Measurements from ENCODE around the gene NHLH2. TPM values are rescaled to one million over a fixed set of nuclear protein-coding genes. Genes with fewer than 3 reads are reported as not detected.

Gene NHLH2
- total and polyA plus RNA-seq, 10 of the 15 experiments (the other 5 are each of a cell fraction or from before 2014, with no cell fraction given): 0.01 to 0.08 (median 0.05) TPM; not detected in 6

- ChIA-PET SMC1A (ENCODE audit: uncharacterized antibody, unreplicated experiment) (no interaction called here), RAD21 (ENCODE audit: unreplicated experiment) (no interaction called here), CTCF (no interaction called here), POLR2A (no interaction called here)
- Histone ChIP-seq H4K20me1 (ENCODE audit: control insufficient read depth, insufficient read depth) (no peaks in the 10 kb centered on the region), H3K27ac (ENCODE audit: control insufficient read depth, insufficient read depth) (no peak overlapping the region), H3K4me3 (no peak overlapping the region), H3K27me3 (replicated peaks in 1 of 2; ENCODE audit: control insufficient read depth in 2 of 2, insufficient read depth in 2 of 2, low read length in 1 of 2) (no peaks in the 10 kb centered on the region; a peak in 2 of 4 replicates), H3K4me2 (ENCODE audit: control insufficient read depth, insufficient read depth) (no peak overlapping the region), H3K4me1 (ENCODE audit: control insufficient read depth, insufficient read depth, low read length) (no peaks in the 10 kb centered on the region), H3K36me3 (ENCODE audit: control insufficient read depth in 2 of 2, insufficient read depth in 2 of 2, low read length in 1 of 2) (no peaks in the 10 kb centered on the region), H3K79me2 (ENCODE audit: control insufficient read depth, insufficient read depth, low read length) (no peaks in the 10 kb centered on the region), H3K9me3 (replicated peaks; ENCODE audit: control insufficient read depth, insufficient read depth, low read length) (no peaks in the 10 kb centered on the region), H2AFZ (ENCODE audit: control insufficient read depth, low read depth, low read length) (no peak overlapping the region), H3K9ac (ENCODE audit: control insufficient read depth, insufficient read depth, low read length) (no peak overlapping the region)
- FAIRE-seq (no peak), ATAC-seq (no peak), DNase-seq (ENCODE audit: low read depth, low spot score) (no peak)
- intact Hi-C loops (cut with micrococcal nuclease; ENCODE audit: unreplicated experiment): no loop called here
- 1% methylated on average over 5 of the region's 5 CpGs for WGBS (ENCODE audit: insufficient coverage, insufficient replicate concordance, low lambda C conversion rate, missing lambda C conversion rate)
- no TSS peak for BruUV-seq (replicated peaks)
- TF ChIP-seq RFX5 (IDR thresholded peaks at IDR 0.05; ENCODE audit: low read depth, low read length) (no peak), NR2F1 (conservative IDR thresholded peaks at IDR 0.05) (no peak), USF1 (IDR thresholded peaks at IDR 0.05; ENCODE audit: borderline replicate concordance, extremely low read length, insufficient read depth, low read depth, low read length) (no peak), STAT1 (conservative IDR thresholded peaks at IDR 0.05) (no peak), WRNIP1 (IDR thresholded peaks at IDR 0.05; ENCODE audit: borderline replicate concordance, low read depth, low read length) (no peak), BHLHE40 (IDR thresholded peaks at IDR 0.05; ENCODE audit: borderline replicate concordance in 1 of 2, low read depth in 2 of 2, low read length in 1 of 2) (no peak), ELK1 (IDR thresholded peaks at IDR 0.05; ENCODE audit: low read depth, low read length) (no peak), PAX8 (IDR thresholded peaks at IDR 0.05) (no peak), CHD1 (IDR thresholded peaks at IDR 0.05; ENCODE audit: low read depth, low read length) (no peak), NRF1 (conservative IDR thresholded peaks at IDR 0.05; ENCODE audit: low read depth, low read length) (no peak), MTA3 (IDR thresholded peaks at IDR 0.05; ENCODE audit: borderline replicate concordance, low read length) (no peak), YY1 (IDR thresholded peaks at IDR 0.05; ENCODE audit: low read depth, low read length) (no peak), HDAC2 (IDR thresholded peaks at IDR 0.05) (no peak), PBX3 (IDR thresholded peaks at IDR 0.05; ENCODE audit: insufficient replicate concordance, low read depth, low read length) (no peak)
- in situ Hi-C loops (cut with MboI): no loop called here
Measured at GRCh38 chr1:115869064-115869463, 28.1 kb upstream of the NHLH2 start.

Data from GM12878 (cell line).